Kidney capillary endothelial cell (primary cell): ENCODE measurements around the gene PDE6D.
"Not testable (repeated sequence)": the region's sequence is repeated elsewhere in the genome, so short reads cannot be mapped to it uniquely, and the experiment has no call there.

ENCODE experiments used
- DNase-seq: peaks from one replicate; pipeline ENCODE4 v3.0.0-alpha.2; 2018; ENCODE audit warnings: low spot score

Gene PDE6D

DNA sequence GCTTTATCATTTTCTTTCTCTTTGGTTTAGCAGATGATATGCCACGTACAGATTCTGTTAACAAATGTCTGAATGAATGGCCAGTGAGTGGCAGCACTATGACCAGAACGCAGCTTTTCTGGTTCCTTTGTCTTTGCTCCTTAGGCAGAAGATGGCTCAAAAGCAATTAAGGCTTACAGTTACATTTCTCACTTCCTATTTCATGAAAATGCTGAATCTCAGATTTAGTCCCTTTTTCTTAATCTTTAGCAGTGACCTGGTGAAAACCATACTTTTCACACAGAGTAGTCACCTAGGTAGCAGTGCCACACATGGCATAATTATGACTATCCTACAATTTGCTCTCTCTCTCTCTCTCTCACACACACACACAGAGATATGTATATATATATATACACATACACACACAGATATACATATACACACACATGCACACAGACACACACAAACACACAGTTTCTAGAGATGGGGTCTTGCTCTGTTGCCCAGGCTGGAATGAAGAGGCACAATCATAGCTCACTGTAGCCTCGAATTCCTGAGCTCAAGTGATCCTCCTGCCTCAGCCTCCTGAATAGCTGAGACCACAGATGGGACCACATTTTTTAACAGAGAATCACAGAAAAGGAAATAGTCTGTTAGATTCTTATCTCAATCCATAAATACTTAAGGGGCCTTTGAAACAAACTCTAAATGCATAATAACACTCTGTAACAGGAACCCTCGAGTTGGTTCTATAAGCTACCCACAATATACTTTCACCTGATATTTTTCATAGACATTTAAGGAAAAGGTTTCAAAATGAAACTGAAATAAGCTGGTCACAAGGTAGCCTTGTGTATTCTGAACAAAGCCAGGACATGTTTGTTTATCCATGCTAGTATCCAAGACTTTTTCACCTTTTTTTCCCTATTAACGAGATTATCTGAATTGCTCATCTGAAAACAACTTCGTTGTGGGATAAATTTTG is 11.6 kb downstream of the PDE6D start:
- DNase-seq = no peak

- no peak for DNase-seq
Observed at GRCh38 chr2:231765496-231765929, 15.6 kb downstream of the PDE6D start.

- DNase-seq = no peak
Observed at GRCh38 chr2:231764760-231765159, 16.3 kb downstream of the PDE6D start.

GRCh38 chr2:231764124-231764523 is 17.0 kb downstream of the PDE6D start:
- no peak for DNase-seq

GRCh38 chr2:231761735-231762134 is 19.3 kb downstream of the PDE6D start:
- DNase-seq = no peak

DNA sequence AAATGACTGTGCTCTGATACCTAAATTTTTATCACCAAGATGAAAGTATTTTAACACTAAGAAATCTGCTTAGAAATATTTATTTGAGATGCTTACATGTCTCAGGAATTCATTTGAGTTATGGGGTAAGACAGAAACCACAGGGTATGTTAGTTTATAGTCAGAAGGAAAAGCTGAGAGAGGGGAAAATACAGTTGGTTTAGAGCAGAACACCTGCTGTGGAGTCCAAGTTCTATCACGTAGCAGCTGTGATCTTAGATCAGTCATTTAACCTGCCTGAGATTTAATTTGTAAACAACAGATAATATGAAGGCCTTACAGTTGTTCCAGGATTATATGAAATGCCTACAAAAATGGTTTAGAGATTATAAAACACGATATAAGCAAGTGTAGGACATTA is 29.0 kb downstream of the PDE6D start:
- DNase-seq = no peak

DNA sequence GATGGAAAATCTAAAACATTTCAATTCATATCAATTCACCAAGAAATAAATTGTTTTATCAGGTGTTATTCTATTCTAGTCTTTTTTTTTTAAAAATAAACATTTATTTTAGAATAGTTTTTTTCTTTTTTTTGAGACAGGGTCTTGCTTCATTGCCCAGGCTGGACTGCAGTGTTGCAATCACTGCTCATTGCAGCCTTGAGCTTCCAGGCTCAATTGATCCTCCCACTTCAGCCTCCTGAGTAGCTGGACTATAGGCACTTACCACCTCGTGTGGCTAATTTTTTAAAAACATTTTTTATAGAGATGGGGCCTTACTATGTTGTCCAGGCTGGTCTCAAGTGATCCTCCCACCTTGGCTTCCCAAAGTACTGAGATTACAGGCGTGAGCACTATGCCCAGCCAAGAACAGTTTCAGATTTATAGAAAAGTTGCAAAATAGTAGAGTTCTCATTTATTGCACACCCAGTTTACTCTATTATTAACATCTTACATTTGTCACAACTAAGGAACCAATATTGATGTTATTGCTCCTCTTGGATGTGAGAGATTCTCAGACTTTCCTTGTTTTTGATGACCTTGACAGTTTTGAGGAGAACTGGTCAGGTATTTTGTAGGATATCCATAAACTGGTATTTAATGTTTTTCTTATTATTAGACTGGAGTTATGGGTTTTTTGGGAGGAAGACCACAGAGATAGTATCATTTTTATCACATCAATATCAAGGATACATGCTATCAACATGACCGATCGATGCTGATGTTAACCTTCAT is 29.9 kb downstream of the PDE6D start:
- DNase-seq = no peak

GRCh38 chr2:231749016-231749415 is 32.1 kb downstream of the PDE6D start:
- not testable (repeated sequence) for DNase-seq

DNA sequence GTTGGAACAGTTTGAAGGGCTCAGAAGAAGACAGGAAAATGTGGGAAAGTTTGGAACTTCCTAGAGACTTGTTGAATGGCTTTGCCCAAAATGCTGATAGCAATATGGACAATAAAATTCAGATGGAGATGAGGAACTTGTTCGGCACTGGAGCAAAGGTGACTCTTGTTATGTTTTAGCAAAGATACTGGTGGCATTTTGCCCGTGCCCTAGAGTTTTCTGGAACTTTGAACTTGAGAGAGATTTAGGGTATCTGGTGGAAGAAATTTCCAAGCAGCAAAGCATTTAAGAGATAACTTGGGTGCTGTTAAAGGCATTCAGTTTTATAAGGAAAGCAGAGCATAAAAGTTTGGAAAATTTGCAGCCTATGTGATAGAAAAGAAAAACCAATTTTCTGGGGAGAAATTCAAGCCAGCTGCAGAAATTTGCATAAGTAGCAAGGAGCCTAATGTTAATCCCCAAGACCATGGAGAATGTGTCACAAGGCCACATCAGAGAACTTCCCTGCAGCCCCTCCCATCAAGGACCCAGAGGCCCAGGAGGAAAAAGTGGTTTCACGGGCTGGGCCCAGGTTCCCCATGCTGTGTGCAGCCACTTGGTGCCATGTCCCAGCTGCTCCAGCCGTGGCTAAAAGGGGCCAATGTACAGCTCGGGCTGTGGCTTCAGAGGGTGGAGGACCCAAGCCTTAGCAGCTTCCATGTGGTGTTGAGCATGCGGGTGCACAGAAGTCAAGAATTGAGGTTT is 32.8 kb downstream of the PDE6D start:
- not testable (repeated sequence) for DNase-seq

DNA sequence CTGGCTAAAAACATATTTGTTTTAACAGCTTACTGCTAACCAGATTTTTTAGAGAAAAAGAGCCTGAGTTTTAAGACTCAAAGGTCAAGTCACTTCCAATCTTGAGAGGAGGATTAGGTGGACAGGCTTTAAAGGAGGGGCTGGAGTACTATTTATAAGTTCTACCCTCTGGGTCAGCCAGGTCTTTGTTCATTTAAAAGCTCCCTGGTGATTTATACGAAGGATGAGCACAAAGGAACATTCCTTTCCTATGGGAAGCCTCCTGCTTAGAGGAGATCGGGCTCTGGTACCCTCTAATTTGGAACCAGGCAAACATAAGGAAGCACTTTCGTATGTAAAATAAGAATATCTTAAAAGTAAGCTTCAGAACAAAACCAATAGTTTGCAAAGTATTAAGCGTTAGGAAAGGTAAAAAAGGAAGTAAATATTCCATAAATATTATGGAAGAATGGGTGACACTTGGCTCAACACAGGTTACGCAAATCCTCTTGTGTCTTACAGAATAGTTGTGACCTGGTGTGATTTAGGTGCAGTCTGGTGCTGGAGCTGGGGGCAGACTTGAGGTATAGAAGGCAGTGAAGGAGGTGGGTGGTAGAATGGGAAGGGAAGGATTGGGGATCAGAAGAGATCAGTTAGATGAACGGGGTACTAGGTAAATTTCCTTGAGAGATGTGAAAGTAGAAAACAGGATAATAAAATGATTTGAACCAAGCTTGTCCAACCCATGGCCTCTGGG is 35.6 kb downstream of the PDE6D start:
- no peak for DNase-seq

GRCh38 chr2:231743376-231744116 is 37.5 kb downstream of the PDE6D start:
- DNase-seq = no peak

GRCh38 chr2:231737761-231738160 is 43.3 kb downstream of the PDE6D start:
- no peak for DNase-seq

- DNase-seq = no peak
Observed at GRCh38 chr2:231732604-231733003, 48.5 kb downstream of the PDE6D start.

- no peak for DNase-seq
Observed at GRCh38 chr2:231727621-231728020, 53.5 kb downstream of the PDE6D start.

DNA sequence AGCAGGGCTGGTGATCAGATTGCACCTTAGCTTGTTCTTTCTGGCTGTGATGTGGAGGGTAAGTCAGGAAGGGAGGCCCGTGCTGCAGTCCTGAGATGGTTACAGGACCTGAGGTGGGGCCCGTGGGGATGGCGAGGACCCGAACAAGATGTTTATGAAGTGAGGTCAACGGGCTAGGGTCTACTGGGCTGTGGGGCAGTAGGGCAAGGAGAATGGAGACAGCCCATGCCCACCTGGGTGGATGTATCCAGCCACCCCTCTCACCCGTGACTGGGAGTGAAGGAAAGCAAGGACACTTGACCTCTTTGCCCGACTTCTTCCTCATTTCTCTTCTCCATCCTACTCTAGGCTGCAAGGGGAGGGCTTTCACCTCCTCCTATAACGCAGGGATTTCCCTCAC is 54.8 kb downstream of the PDE6D start:
- DNase-seq = no peak

DNA sequence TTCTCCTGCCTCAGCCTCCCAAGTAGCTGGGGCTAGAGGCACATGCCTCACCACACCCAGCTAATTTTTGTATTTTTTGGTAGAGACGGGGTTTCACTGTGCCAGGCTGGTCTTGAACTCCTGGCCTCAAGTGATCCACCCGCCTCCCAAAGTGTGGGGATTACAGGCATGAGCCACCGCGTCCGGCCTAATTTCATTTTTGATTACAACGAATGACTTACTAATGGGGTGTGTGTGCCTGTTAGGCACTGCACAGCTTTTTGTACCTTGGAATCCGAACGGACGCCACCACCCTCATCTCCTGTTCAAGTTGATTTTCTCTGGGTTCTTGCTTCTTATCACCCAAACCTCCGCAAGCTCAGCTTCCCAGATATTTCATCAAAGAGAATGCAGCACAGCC is 55.6 kb downstream of the PDE6D start:
- no peak for DNase-seq

GRCh38 chr2:231722721-231723307 is 58.3 kb downstream of the PDE6D start:
- DNase-seq = no peak

- DNase-seq = no peak
Observed at GRCh38 chr2:231720987-231721966, 59.8 kb downstream of the PDE6D start.

- DNase-seq = no peak
Observed at GRCh38 chr2:231720292-231720986, 60.6 kb downstream of the PDE6D start.
